ENCODE results near the gene CPZ. TPM values are rescaled to one million over a fixed set of nuclear protein-coding genes. Genes with fewer than 3 reads are reported as not detected.

Gene CPZ
- total RNA-seq = not detected in 2 replicates

GRCh38 chr4:8592366-8593263 lies at the start of gene CPZ:
TSS of gene CPZ (plus strand) at chr4:8592765. CDS start at chr4:8592834, 69 bp downstream.
- ATAC-seq (ENCODE audit: low read depth) = no peak
- ChIA-PET CTCF (no interaction called here), POLR2A (no interaction called here)
- H3K27me3 Mint-ChIP-seq = peaks cover 28% of the 10 kb centered on the region
- H3K36me3 Mint-ChIP-seq (ENCODE audit: low read depth) = no peaks in the 10 kb centered on the region
- H3K4me1 Mint-ChIP-seq = no peaks in the 10 kb centered on the region
- no peak within 1 kb of the TSS for H3K4me3 Mint-ChIP-seq
- no peak for DNase-seq
- no peak for TF ChIP-seq CTCF (IDR thresholded peaks at IDR 0.05)
- no peaks in the 10 kb centered on the region for H3K9me3 Mint-ChIP-seq
- intact Hi-C loops (cut with micrococcal nuclease) = no loop called here
- H3K27ac Mint-ChIP-seq = no peak within 1 kb of the TSS

GRCh38 chr4:8542776-8543525 lies 49.6 kb upstream of the CPZ start:
- Mint-ChIP-seq H3K9me3 (no peaks in the 10 kb centered on the region), H3K27me3 (peaks cover 4% of the 10 kb centered on the region), H3K4me3 (no peak overlapping the region), H3K4me1 (no peaks in the 10 kb centered on the region), H3K27ac (no peak overlapping the region), H3K36me3 (ENCODE audit: low read depth) (no peaks in the 10 kb centered on the region)
- CTCF ChIA-PET = no interaction called here
- intact Hi-C loops (cut with micrococcal nuclease) = no loop called here
- no peak for DNase-seq
- no peak for TF ChIP-seq CTCF (IDR thresholded peaks at IDR 0.05)
- no peak for ATAC-seq (ENCODE audit: low read depth)
- POLR2A ChIA-PET = interaction anchor here (0.5 kb wide), 1 partner anchor 108 kb away, joined by 5 read pairs; no protein-coding TSS in a partner anchor

- no peak for TF ChIP-seq CTCF (IDR thresholded peaks at IDR 0.05)
- H3K4me3 Mint-ChIP-seq = no peak overlapping the region
- H3K9me3 Mint-ChIP-seq = no peaks in the 10 kb centered on the region
- intact Hi-C loops (cut with micrococcal nuclease) = no loop called here
- ChIA-PET CTCF (no interaction called here), POLR2A (no interaction called here)
- no peaks in the 10 kb centered on the region for H3K4me1 Mint-ChIP-seq
- H3K27ac Mint-ChIP-seq = no peak overlapping the region
- ATAC-seq (ENCODE audit: low read depth) (no peak), DNase-seq (no peak)
- H3K36me3 Mint-ChIP-seq (ENCODE audit: low read depth) = no peaks in the 10 kb centered on the region
- peaks cover 4% of the 10 kb centered on the region for H3K27me3 Mint-ChIP-seq
Observed at GRCh38 chr4:8543623-8544022, 48.9 kb upstream of the CPZ start.

GRCh38 chr4:8544282-8544681 lies 48.3 kb upstream of the CPZ start:
- H3K4me1 Mint-ChIP-seq = no peaks in the 10 kb centered on the region
- no peaks in the 10 kb centered on the region for H3K36me3 Mint-ChIP-seq (ENCODE audit: low read depth)
- H3K27ac Mint-ChIP-seq = no peak overlapping the region
- no peaks in the 10 kb centered on the region for H3K9me3 Mint-ChIP-seq
- CTCF ChIA-PET = no interaction called here
- H3K27me3 Mint-ChIP-seq = peaks cover 4% of the 10 kb centered on the region
- H3K4me3 Mint-ChIP-seq = no peak overlapping the region
- POLR2A ChIA-PET = no interaction called here
- DNase-seq = no peak
- TF ChIP-seq CTCF (IDR thresholded peaks at IDR 0.05) = no peak
- intact Hi-C loops (cut with micrococcal nuclease) = no loop called here
- no peak for ATAC-seq (ENCODE audit: low read depth)

GRCh38 chr4:8544741-8545438 lies 47.7 kb upstream of the CPZ start:
- ATAC-seq (ENCODE audit: low read depth) (no peak), DNase-seq (no peak)
- TF ChIP-seq CTCF (IDR thresholded peaks at IDR 0.05) = no peak
- H3K36me3 Mint-ChIP-seq (ENCODE audit: low read depth) = no peaks in the 10 kb centered on the region
- H3K4me1 Mint-ChIP-seq = no peaks in the 10 kb centered on the region
- H3K4me3 Mint-ChIP-seq = no peak overlapping the region
- CTCF ChIA-PET = no interaction called here
- H3K27ac Mint-ChIP-seq = no peak overlapping the region
- H3K27me3 Mint-ChIP-seq = peaks cover 4% of the 10 kb centered on the region
- H3K9me3 Mint-ChIP-seq = no peaks in the 10 kb centered on the region
- intact Hi-C loops (cut with micrococcal nuclease) = no loop called here
- POLR2A ChIA-PET = no interaction called here
